ENCODE results near the gene ADGRD1.

Gene ADGRD1

DNA sequence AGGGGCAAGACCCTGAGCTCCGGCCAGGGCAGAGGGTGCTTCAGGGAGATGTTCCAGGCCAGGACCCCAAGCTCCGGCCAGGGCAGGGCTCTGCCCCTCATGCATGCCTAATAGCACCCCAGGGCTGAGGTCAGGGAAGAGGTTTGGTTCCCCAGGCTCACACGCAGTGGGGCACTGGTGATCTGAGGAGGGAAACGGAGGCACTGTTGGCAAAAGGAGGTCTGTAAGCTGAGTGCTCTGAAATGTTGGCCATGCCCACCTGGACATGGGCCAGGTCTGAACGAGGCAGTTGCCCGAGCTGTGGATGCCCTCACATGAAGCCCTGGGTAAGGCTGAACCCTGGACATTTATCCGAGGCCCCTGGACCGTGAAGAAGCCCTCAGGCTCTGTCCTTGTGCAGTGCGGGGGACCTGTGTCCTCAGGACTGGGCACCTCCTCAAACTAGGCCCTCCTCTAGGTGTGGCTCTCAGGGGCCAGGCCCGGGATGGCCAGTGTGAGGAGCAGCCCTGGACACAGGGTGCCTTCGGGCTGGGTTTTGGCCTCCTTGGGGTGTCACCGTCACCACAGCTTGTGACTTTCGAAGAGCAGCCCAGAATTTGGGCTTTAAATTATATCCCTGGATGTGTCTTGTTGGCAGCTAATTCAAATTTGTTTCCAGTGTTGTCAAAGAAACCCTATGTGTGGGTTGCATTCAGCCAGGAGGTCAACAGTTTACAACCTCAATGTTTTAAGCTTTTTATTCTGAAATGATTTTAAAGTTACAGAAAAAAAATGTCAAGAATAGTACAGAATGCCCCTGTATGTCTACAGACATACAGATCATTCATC is 66.8 kb downstream of the ADGRD1 start:
- no peak overlapping the region for H3K27ac ChIP-seq (ENCODE audit: low read depth, low read length)
- no peak overlapping the region for H3K4me3 ChIP-seq (ENCODE audit: low read depth in 1 of 2, low read length in 2 of 2)
- H3K9ac ChIP-seq (ENCODE audit: low read depth in 1 of 2, low read length in 2 of 2), result no peak overlapping the region
- H3K4me1 ChIP-seq (ENCODE audit: control insufficient read depth in 1 of 2, insufficient read depth in 2 of 2, low read length in 2 of 2), result no peaks in the 10 kb centered on the region
- H3K27me3 ChIP-seq (ENCODE audit: control insufficient read depth in 1 of 2, insufficient read depth in 2 of 2, low read length in 2 of 2), result no peaks in the 10 kb centered on the region
- no peaks in the 10 kb centered on the region for H3K36me3 ChIP-seq (ENCODE audit: control insufficient read depth in 1 of 2, insufficient read depth in 2 of 2, low read length in 2 of 2)
- no peaks in the 10 kb centered on the region for H3K9me3 ChIP-seq (ENCODE audit: control insufficient read depth in 1 of 2, low read length in 2 of 2)

DNA sequence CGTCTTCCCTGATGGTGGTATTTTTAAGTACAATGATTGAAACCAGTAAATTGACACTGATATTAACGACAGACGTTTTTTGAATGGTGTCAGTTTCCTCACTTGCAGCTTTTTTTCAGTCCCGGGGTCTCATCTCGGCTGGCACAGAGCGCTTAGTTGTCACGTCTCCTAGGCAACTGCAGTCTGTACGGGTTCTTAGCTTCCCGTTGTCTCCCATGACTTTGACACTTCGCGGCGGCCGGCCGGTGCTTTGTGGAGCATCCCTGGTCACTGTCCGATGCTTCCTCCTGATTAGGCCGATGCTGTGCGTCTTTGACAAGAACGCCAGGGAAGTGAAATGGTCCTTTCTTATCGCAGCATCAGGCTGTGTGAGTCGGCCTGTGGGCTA is 67.4 kb downstream of the ADGRD1 start:
- no peak overlapping the region for H3K4me3 ChIP-seq (ENCODE audit: low read depth in 1 of 2, low read length in 2 of 2)
- no peaks in the 10 kb centered on the region for H3K27me3 ChIP-seq (ENCODE audit: control insufficient read depth in 1 of 2, insufficient read depth in 2 of 2, low read length in 2 of 2)
- no peak overlapping the region for H3K27ac ChIP-seq (ENCODE audit: low read depth, low read length)
- no peaks in the 10 kb centered on the region for H3K9me3 ChIP-seq (ENCODE audit: control insufficient read depth in 1 of 2, low read length in 2 of 2)
- H3K9ac ChIP-seq (ENCODE audit: low read depth in 1 of 2, low read length in 2 of 2), result no peak overlapping the region
- no peaks in the 10 kb centered on the region for H3K36me3 ChIP-seq (ENCODE audit: control insufficient read depth in 1 of 2, insufficient read depth in 2 of 2, low read length in 2 of 2)
- no peaks in the 10 kb centered on the region for H3K4me1 ChIP-seq (ENCODE audit: control insufficient read depth in 1 of 2, insufficient read depth in 2 of 2, low read length in 2 of 2)

DNA sequence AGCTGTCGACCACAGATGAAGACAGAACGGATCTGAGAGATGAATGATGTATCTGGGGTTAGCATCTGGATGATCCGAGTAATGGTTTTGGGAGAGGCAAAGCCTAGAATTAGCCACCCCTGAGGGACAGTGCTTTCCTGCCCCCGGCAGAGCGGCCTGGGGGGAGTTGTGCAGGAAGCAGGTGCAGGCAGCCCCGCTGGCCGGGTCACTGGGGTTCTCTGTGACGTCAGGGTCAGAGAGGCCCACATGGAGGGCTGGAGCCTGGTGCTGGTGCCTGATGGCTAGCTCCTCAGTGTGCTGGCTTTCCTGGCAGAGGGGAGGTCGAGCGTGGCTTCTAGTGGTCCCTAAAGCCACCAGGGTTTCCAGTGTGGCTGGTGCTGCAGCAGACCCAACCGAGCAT is 70.3 kb downstream of the ADGRD1 start:
- Histone ChIP-seq H3K27me3 (ENCODE audit: control insufficient read depth in 1 of 2, insufficient read depth in 2 of 2, low read length in 2 of 2) (no peaks in the 10 kb centered on the region), H3K4me1 (ENCODE audit: control insufficient read depth in 1 of 2, insufficient read depth in 2 of 2, low read length in 2 of 2) (no peaks in the 10 kb centered on the region)

DNA sequence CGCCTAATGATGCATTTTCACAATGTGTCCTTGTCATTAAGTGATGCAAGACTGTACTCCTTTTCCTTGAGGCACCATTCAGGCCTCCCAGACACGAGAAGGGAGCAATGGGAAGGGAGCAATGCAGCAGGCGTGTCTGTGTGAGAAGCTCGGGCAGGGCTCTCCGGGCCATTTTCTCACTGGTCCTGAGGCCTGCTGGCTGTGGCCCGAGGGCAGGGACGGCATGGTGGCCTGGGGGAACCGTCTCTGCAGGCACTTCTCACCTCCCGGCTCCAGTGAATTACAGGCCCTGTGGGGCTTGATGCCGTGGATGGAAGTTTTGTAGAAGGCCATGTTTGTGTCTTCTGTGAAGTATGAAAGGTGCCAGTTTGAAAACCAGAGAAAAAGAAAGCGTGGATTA is 71.0 kb downstream of the ADGRD1 start:
- H3K9me3 ChIP-seq (ENCODE audit: control insufficient read depth in 1 of 2, low read length in 2 of 2), result no peaks in the 10 kb centered on the region
- no peaks in the 10 kb centered on the region for H3K27me3 ChIP-seq (ENCODE audit: control insufficient read depth in 1 of 2, insufficient read depth in 2 of 2, low read length in 2 of 2)
- no peaks in the 10 kb centered on the region for H3K36me3 ChIP-seq (ENCODE audit: control insufficient read depth in 1 of 2, insufficient read depth in 2 of 2, low read length in 2 of 2)
- no peak overlapping the region for H3K27ac ChIP-seq (ENCODE audit: low read depth, low read length)
- no peaks in the 10 kb centered on the region for H3K4me1 ChIP-seq (ENCODE audit: control insufficient read depth in 1 of 2, insufficient read depth in 2 of 2, low read length in 2 of 2)
- no peak overlapping the region for H3K4me3 ChIP-seq (ENCODE audit: low read depth in 1 of 2, low read length in 2 of 2)
- no peak overlapping the region for H3K9ac ChIP-seq (ENCODE audit: low read depth in 1 of 2, low read length in 2 of 2)

More for the DNA sequence above, 70.3 kb downstream of the ADGRD1 start:
- no peak overlapping the region for H3K4me3 ChIP-seq (ENCODE audit: low read depth in 1 of 2, low read length in 2 of 2)
- no peak overlapping the region for H3K27ac ChIP-seq (ENCODE audit: low read depth, low read length)
- H3K36me3 ChIP-seq (ENCODE audit: control insufficient read depth in 1 of 2, insufficient read depth in 2 of 2, low read length in 2 of 2), result no peaks in the 10 kb centered on the region
- H3K9me3 ChIP-seq (ENCODE audit: control insufficient read depth in 1 of 2, low read length in 2 of 2), result no peaks in the 10 kb centered on the region
- no peak overlapping the region for H3K9ac ChIP-seq (ENCODE audit: low read depth in 1 of 2, low read length in 2 of 2)

DNA sequence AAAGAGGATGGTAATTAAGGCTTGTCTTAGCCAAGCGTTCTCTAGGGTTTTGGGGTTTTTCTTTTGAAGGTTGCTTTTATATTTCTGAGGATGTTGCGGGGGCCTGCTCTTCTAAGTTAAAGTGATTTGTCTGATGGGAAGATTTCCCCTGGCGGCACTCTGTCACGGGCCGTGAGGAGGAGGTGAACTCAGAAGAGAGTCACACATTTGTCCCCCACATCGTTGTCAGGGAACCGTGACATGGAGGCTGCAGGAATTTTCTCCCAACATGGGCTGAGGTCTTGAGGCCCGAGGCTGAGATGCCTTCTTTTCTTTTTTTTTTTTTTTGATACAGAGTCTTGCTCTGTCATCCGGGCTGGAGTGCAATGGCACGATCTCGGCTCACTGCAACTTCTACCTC is 71.5 kb downstream of the ADGRD1 start:
- Histone ChIP-seq H3K36me3 (ENCODE audit: control insufficient read depth in 1 of 2, insufficient read depth in 2 of 2, low read length in 2 of 2) (no peaks in the 10 kb centered on the region), H3K4me3 (ENCODE audit: low read depth in 1 of 2, low read length in 2 of 2) (no peak overlapping the region), H3K4me1 (ENCODE audit: control insufficient read depth in 1 of 2, insufficient read depth in 2 of 2, low read length in 2 of 2) (no peaks in the 10 kb centered on the region), H3K9ac (ENCODE audit: low read depth in 1 of 2, low read length in 2 of 2) (no peak overlapping the region), H3K27ac (ENCODE audit: low read depth, low read length) (no peak overlapping the region), H3K9me3 (ENCODE audit: control insufficient read depth in 1 of 2, low read length in 2 of 2) (no peaks in the 10 kb centered on the region), H3K27me3 (ENCODE audit: control insufficient read depth in 1 of 2, insufficient read depth in 2 of 2, low read length in 2 of 2) (no peaks in the 10 kb centered on the region)

DNA sequence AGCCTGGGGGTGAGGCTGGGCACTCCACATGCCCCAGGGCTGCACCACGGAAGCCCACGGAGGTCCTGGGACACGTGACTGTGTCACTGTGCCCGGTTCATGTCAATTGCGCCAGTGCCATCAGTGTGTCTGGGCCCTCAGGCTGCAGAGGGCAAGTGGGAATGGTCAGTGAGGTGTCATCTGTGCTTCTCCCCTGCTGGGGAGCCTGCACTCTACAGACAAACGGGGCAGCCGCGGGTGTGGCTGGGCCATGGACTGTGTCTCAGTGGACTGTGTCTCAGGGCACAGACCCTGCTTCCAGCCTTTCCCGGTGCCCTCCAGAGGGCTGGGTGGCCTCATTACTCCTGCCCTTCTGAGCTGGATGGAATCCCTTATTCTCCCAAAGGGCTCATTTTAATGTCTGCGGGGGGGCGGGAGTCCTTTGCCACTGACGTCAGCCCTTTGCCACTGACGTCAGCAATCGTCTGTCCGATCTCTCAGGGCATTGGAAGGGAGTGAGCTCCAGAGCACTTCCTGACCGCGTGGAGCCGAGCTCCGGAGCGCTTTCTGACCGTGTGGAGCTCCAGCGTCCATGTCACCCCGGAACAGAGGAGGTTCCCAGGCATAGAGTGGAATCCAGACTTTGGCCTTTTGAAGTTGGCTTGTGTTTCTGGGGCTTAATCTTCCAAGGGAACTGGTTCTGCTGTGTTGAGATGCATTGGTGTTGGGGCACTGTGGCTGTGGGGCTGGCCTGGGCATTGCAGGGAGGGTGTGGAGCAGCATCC is 72.4 kb downstream of the ADGRD1 start:
- H3K27ac ChIP-seq (ENCODE audit: low read depth, low read length), result no peak overlapping the region
- no peaks in the 10 kb centered on the region for H3K27me3 ChIP-seq (ENCODE audit: control insufficient read depth in 1 of 2, insufficient read depth in 2 of 2, low read length in 2 of 2)
- no peak overlapping the region for H3K4me3 ChIP-seq (ENCODE audit: low read depth in 1 of 2, low read length in 2 of 2)
- H3K9me3 ChIP-seq (ENCODE audit: control insufficient read depth in 1 of 2, low read length in 2 of 2), result no peaks in the 10 kb centered on the region
- H3K36me3 ChIP-seq (ENCODE audit: control insufficient read depth in 1 of 2, insufficient read depth in 2 of 2, low read length in 2 of 2), result no peaks in the 10 kb centered on the region
- no peak overlapping the region for H3K9ac ChIP-seq (ENCODE audit: low read depth in 1 of 2, low read length in 2 of 2)
- no peaks in the 10 kb centered on the region for H3K4me1 ChIP-seq (ENCODE audit: control insufficient read depth in 1 of 2, insufficient read depth in 2 of 2, low read length in 2 of 2)

DNA sequence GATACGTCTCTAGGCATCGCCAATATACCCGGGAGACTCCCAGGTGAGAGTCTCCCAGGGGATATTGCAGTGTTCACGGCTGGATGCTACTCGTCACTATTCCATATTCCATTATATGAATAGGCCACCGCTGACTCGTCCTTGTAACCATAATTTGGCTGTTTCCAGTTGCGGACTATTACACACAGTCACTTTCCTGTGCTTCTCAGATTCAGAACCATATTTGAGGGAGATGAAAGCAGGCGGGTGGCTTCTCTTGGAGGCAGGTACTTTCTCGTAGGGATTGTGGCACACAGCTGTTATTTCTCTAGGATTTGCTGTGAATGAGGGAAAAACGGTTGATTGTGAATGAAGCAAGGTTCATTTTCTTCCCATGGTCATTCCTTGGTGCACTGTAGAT is 73.0 kb downstream of the ADGRD1 start:
- no peaks in the 10 kb centered on the region for H3K27me3 ChIP-seq (ENCODE audit: control insufficient read depth in 1 of 2, insufficient read depth in 2 of 2, low read length in 2 of 2)
- no peaks in the 10 kb centered on the region for H3K4me1 ChIP-seq (ENCODE audit: control insufficient read depth in 1 of 2, insufficient read depth in 2 of 2, low read length in 2 of 2)
- H3K9me3 ChIP-seq (ENCODE audit: control insufficient read depth in 1 of 2, low read length in 2 of 2), result no peaks in the 10 kb centered on the region
- H3K9ac ChIP-seq (ENCODE audit: low read depth in 1 of 2, low read length in 2 of 2), result no peak overlapping the region
- no peaks in the 10 kb centered on the region for H3K36me3 ChIP-seq (ENCODE audit: control insufficient read depth in 1 of 2, insufficient read depth in 2 of 2, low read length in 2 of 2)
- no peak overlapping the region for H3K27ac ChIP-seq (ENCODE audit: low read depth, low read length)
- no peak overlapping the region for H3K4me3 ChIP-seq (ENCODE audit: low read depth in 1 of 2, low read length in 2 of 2)

DNA sequence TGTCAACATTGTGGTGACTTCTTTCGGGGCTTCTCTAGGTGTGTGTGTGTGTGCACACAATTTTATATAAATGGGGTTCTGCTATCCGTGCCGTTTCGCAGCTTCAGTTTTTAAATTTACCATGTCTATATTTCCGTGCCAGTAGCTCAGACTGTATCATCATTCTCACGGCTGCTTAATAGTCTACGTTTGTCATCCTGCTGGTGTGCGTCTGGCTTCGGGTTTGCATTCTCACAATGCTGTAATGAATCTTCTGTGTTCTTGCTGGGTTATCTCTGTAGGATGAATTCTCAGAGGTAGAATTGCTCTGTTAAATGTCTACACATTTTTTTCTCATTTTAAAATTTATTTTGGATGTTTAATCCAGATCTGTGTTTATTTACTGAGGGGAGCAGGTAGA is 73.6 kb downstream of the ADGRD1 start:
- Histone ChIP-seq H3K4me3 (ENCODE audit: low read depth in 1 of 2, low read length in 2 of 2) (no peak overlapping the region), H3K4me1 (ENCODE audit: control insufficient read depth in 1 of 2, insufficient read depth in 2 of 2, low read length in 2 of 2) (no peaks in the 10 kb centered on the region), H3K36me3 (ENCODE audit: control insufficient read depth in 1 of 2, insufficient read depth in 2 of 2, low read length in 2 of 2) (no peaks in the 10 kb centered on the region), H3K27ac (ENCODE audit: low read depth, low read length) (no peak overlapping the region), H3K9ac (ENCODE audit: low read depth in 1 of 2, low read length in 2 of 2) (no peak overlapping the region), H3K9me3 (ENCODE audit: control insufficient read depth in 1 of 2, low read length in 2 of 2) (no peaks in the 10 kb centered on the region), H3K27me3 (ENCODE audit: control insufficient read depth in 1 of 2, insufficient read depth in 2 of 2, low read length in 2 of 2) (no peaks in the 10 kb centered on the region)

DNA sequence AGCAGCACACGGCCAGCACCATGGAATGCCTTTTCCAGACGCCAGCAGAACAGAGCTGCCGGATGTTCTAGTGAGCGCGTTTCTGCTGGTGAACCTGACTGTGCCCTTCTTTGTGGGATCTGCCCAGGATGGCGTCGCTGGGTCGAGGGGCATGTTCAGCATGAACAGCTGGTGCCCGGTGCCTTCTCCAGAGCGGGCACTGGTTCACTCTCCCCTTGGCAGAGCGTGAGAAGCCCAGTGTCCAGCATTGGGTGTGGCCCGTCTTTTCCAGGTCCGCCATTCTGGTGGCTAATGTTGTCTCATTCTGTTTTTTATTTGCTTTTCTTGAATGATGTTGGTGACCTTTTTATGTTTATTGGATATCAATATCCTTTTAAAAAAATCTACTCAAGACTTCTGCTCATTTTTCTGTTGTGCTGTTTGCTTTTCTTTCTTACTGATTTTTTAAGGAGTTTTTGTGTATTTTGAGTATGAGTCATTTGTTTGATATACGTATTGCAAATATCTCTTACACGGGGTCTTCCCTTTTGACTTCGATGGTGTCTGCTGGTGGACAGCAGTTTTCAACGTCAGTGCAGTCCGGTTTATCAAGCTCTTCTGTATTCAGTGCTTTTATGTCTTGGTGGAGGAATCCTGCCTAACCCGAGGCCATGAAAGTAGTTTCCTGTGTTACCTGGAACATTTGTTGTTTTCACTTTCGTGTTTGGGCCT is 74.3 kb downstream of the ADGRD1 start:
- Histone ChIP-seq H3K9ac (ENCODE audit: low read depth in 1 of 2, low read length in 2 of 2) (no peak overlapping the region), H3K36me3 (ENCODE audit: control insufficient read depth in 1 of 2, insufficient read depth in 2 of 2, low read length in 2 of 2) (no peaks in the 10 kb centered on the region), H3K27ac (ENCODE audit: low read depth, low read length) (no peak overlapping the region), H3K9me3 (ENCODE audit: control insufficient read depth in 1 of 2, low read length in 2 of 2) (no peaks in the 10 kb centered on the region), H3K27me3 (ENCODE audit: control insufficient read depth in 1 of 2, insufficient read depth in 2 of 2, low read length in 2 of 2) (no peaks in the 10 kb centered on the region), H3K4me1 (ENCODE audit: control insufficient read depth in 1 of 2, insufficient read depth in 2 of 2, low read length in 2 of 2) (no peaks in the 10 kb centered on the region), H3K4me3 (ENCODE audit: low read depth in 1 of 2, low read length in 2 of 2) (no peak overlapping the region)

Measured in duodenal mucosa (tissue), 2 donors.